NT2/D1 (cell line): ENCODE measurements around the gene ATP8B4.
"Not testable (repeated sequence)": the region's sequence is repeated elsewhere in the genome, so short reads cannot be mapped to it uniquely, and the experiment has no call there.

Experiments
- DNase-seq: peaks from one replicate; pipeline ENCODE4 v3.0.0-alpha.2; 2011; ENCODE audit warnings: low read depth, low spot score
- H3K27me3 ChIP-seq: 2 replicates; pipeline ENCODE4 v1.6.0; 2011; ENCODE audit warnings: mild to moderate bottlenecking; ENCODE audit not compliant: insufficient read length, insufficient read depth
- H3K36me3 ChIP-seq: 2 replicates; pipeline ENCODE4 v1.6.1; 2011; ENCODE audit warnings: mild to moderate bottlenecking, low read length, mixed read lengths; ENCODE audit not compliant: insufficient read depth, insufficient read length
- H3K4me1 ChIP-seq: 2 replicates; pipeline ENCODE4 v1.5.1; 2011; ENCODE audit not compliant: insufficient read depth, insufficient read length
- H3K4me3 ChIP-seq: 2 replicates; pipeline ENCODE4 v1.5.1; 2011; ENCODE audit warnings: low read depth; ENCODE audit not compliant: insufficient read length
- H3K9ac ChIP-seq: 2 replicates; pipeline ENCODE4 v1.6.0; 2011; ENCODE audit warnings: low read depth; ENCODE audit not compliant: insufficient read length
- H3K9me3 ChIP-seq: 2 replicates; pipeline ENCODE4 v1.5.1; 2011; ENCODE audit warnings: mild to moderate bottlenecking, low read length; ENCODE audit not compliant: insufficient read depth
- SUZ12 ChIP-seq: IDR thresholded peaks from 2 replicates; pipeline ENCODE4 v1.6.1; 2011; ENCODE audit not compliant: insufficient read length, insufficient read depth; ENCODE audit errors: extremely low read depth
- YY1 ChIP-seq: IDR thresholded peaks from 2 replicates; pipeline ENCODE4 v1.6.1; 2011; ENCODE audit not compliant: insufficient read length, insufficient read depth
- ZNF274 ChIP-seq: IDR thresholded peaks from 2 replicates; pipeline ENCODE4 v1.6.1; 2011; ENCODE audit warnings: mild to moderate bottlenecking, low read depth, low read length

The ATP8B4 gene

DNA sequence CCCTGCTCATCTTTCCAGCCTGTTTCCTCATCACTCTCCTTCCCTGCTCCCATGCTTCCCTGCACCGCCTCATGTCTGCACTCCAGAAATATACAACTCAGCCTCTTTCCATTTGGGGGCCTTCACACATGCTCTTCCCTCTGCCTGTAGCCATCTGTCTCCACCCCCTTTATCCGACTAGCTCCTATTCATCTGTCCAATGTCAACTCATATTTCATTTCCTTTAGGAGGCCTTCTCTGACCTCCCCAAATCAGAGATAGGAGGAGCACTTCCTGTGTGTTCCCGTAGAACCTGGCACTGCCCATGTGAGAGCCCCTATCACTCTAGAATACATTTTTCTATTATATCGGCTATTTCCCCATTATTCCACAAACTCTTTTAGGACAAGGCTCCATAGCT lies 10.6 kb downstream of the ATP8B4 start:
- H3K9ac ChIP-seq = no peak overlapping the region
- H3K27me3 ChIP-seq = no peaks in the 10 kb centered on the region
- H3K4me3 ChIP-seq = no peak overlapping the region
- peaks cover 2% of the 10 kb centered on the region for H3K4me1 ChIP-seq
- H3K9me3 ChIP-seq = no peaks in the 10 kb centered on the region
- TF ChIP-seq SUZ12 = no peak
- TF ChIP-seq ZNF274 = no peak
- no peak for TF ChIP-seq YY1
- DNase-seq = no peak
- H3K36me3 ChIP-seq = no peaks in the 10 kb centered on the region

DNA sequence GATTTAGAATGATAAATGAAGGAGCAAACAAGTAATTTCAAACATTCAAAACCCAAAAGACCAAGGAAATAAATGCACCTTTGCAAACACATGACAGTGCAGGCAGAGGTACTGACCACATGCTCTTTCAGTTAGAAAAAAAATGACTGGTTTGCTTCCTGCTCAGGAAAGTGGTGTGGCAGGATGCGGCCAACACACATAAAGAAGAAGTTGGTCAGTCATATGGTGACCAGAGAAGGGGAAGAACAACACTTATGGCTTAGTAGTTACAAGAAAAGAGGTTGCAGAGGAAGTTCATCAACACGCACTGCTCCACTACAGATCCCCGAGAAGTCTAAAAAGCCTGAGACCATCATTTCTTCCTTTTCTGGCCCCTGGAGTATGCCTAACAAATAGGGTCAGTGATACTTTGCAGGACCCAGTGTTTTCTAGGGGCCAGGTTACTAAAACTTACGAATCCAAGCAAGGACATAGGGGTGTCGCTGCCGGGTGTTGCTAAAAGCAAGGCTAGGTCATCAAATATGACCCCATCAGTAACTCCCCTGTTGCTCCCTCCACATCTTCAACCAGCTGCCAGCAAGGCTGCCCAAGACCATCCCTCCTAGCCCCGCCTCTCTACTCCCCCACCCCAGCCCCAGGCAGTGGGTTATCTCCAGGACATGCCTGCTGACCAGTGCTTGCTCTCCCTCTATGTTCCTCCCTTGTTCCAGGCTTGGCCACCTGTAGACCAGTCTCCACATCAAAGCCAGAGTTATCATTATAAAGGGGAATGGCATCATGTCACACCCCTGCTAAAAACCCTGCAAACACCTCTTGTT lies 11.2 kb downstream of the ATP8B4 start:
- Histone ChIP-seq H3K4me3 (no peak overlapping the region), H3K9ac (no peak overlapping the region), H3K36me3 (no peaks in the 10 kb centered on the region), H3K9me3 (no peaks in the 10 kb centered on the region), H3K4me1 (peaks cover 2% of the 10 kb centered on the region), H3K27me3 (no peaks in the 10 kb centered on the region)
- TF ChIP-seq YY1 (no peak), SUZ12 (no peak), ZNF274 (no peak)
- DNase-seq = no peak

DNA sequence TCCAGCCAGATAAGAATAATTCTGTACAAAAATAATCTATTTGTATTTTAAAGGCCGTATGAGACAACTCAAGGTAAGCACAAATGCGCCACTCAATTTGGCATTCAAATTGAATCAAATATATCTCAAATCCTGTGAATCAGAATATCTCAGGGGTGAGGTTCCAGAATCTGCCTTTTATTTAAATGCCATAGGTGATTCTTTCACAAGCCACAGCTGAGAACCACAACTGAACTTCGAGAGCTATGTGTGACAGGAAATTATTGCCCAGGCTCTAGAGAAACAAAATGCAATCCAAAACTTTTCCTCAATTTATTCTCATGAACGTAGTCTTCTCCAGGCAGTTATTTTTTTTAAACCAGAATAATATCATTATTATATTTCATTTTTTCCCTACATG lies 11.9 kb downstream of the ATP8B4 start:
- H3K4me3 ChIP-seq = no peak overlapping the region
- no peaks in the 10 kb centered on the region for H3K9me3 ChIP-seq
- H3K9ac ChIP-seq = no peak overlapping the region
- no peak for TF ChIP-seq SUZ12
- TF ChIP-seq YY1 = no peak
- TF ChIP-seq ZNF274 = no peak
- H3K27me3 ChIP-seq = no peaks in the 10 kb centered on the region
- DNase-seq = no peak
- no peaks in the 10 kb centered on the region for H3K36me3 ChIP-seq
- H3K4me1 ChIP-seq = peaks cover 2% of the 10 kb centered on the region

DNA sequence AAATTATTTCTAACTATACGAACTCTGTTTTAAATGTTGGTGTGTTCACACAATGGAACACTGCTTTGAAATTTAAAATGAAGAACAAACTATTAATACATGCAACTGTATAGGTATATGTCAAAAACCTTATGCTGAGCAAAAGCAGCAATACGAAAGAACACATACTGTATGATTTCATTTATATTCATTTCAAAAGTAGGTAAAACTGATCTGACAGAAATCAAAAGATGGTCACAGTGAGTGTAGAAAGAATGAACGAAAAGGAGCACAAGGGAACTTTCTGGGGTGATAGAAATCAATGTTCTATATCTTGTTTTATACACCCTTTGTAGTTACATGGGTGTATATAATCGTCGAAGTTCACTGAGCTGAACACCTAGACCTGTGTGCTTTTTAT lies 12.6 kb downstream of the ATP8B4 start:
- no peak overlapping the region for H3K9ac ChIP-seq
- DNase-seq = no peak
- H3K4me3 ChIP-seq = no peak overlapping the region
- no peaks in the 10 kb centered on the region for H3K27me3 ChIP-seq
- H3K4me1 ChIP-seq = peaks cover 2% of the 10 kb centered on the region
- H3K36me3 ChIP-seq = no peaks in the 10 kb centered on the region
- no peak for TF ChIP-seq SUZ12
- no peak for TF ChIP-seq ZNF274
- H3K9me3 ChIP-seq = no peaks in the 10 kb centered on the region

DNA sequence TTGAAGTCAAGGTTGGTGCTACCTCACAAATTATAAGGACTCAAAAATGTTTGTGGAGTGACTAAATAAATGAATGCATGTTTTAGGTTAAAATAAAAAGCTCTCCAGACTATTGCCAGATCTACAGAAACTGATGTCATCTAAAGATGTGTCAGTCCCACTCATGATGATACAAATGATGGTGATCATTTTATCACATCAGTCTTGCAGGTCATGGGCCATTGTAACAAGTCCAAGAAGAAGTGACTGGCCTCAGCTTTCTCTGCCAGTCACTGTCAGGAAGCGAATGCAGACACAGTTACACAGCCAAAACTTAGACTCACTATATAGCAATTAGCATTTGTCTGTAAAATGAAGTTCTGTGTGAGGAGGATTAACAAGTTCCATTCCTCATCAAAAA lies 18.5 kb downstream of the ATP8B4 start:
- H3K9ac ChIP-seq = no peak overlapping the region
- no peaks in the 10 kb centered on the region for H3K36me3 ChIP-seq
- DNase-seq = no peak
- no peaks in the 10 kb centered on the region for H3K27me3 ChIP-seq
- TF ChIP-seq ZNF274 = no peak
- no peak for TF ChIP-seq SUZ12
- TF ChIP-seq YY1 = no peak
- H3K4me1 ChIP-seq = no peaks in the 10 kb centered on the region
- H3K9me3 ChIP-seq = no peaks in the 10 kb centered on the region
- H3K4me3 ChIP-seq = no peak overlapping the region

DNA sequence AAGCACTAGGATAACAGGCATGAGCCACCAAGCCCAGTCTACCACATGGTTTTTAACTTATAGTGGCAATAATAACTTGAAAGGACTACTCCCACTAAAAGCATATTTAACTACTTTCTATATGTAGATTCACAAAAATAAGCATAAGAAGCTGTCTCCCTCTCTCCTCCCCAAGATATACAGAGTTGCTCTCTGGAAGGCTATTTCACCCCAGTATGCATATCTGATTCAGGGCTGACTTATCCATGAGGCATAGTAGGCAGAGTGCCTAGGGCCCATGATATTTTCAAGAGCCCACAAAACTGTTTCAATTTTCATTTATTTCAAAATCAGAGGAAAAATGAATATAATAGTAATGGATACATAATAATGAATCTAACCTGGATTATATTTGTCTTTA lies 20.5 kb downstream of the ATP8B4 start:
- Histone ChIP-seq H3K4me3 (no peak overlapping the region), H3K27me3 (no peaks in the 10 kb centered on the region), H3K4me1 (no peaks in the 10 kb centered on the region), H3K36me3 (no peaks in the 10 kb centered on the region), H3K9ac (no peak overlapping the region), H3K9me3 (no peaks in the 10 kb centered on the region)
- no peak for DNase-seq
- no peak for TF ChIP-seq YY1
- no peak for TF ChIP-seq ZNF274
- no peak for TF ChIP-seq SUZ12

DNA sequence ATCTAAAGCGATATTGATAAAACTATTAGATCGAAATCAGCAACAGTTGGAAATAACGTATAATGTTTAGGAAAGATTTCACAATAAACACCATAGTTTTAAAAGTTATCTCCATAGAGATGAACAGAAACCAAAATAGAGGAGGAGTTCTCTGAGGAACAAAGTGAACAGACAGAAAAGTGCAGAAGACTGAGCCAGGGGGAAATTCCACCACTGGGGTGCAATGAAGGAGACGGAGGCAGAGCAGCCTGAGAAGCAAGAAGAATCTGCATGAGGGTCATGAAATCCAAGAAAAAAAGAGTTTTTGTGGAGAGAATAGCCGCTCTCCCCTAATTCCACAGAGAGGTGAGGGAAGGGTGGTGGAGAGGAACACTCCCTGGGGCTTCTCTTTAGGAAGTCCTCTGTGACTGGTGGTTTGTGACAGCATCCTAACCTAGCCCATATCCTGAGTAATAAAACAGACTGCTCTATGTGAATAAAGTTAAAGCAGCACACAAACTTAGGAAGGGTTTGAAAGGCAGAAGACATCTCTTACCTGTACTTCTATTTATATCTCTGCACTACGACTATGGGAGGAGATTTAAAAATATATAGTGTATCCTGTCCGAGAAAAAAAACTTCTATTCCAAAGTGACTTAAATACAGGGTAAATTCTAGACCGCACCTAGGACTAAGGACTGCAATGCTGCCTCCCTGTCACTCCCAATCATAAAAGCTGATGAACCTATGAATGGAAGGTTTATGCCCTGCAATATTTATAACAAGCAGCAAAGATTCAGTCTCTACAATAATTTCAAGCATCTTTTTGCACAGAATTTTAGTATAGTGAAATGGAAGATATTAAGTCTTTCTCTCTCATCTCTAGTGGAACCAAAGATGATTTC lies 22.9 kb downstream of the ATP8B4 start:
- no peak for DNase-seq
- Histone ChIP-seq H3K4me3 (no peak overlapping the region), H3K27me3 (no peaks in the 10 kb centered on the region), H3K9ac (no peak overlapping the region), H3K4me1 (no peaks in the 10 kb centered on the region), H3K36me3 (no peaks in the 10 kb centered on the region), H3K9me3 (no peaks in the 10 kb centered on the region)
- TF ChIP-seq ZNF274 (no peak), SUZ12 (no peak), YY1 (no peak)

DNA sequence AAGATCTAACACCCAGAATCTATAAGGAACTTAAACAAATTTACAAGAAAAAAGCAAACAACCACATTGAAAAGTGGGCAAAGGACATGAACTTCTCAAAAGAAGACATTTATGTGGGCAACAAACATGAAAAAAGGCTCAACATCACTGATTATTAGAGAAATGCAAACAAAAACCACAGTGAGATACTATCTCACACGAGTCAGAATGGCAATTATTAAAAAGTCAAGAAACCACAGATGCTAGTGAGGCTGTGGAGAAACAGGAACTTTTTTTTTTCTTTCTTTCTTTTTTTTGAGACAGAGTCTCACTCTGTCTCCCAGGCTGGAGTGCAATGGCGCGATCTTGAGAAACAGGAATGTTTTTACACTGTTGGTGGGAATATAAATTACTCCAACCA lies 29.6 kb downstream of the ATP8B4 start:
- H3K4me3 ChIP-seq, H3K9me3 ChIP-seq, DNase-seq, H3K9ac ChIP-seq, H3K4me1 ChIP-seq, H3K36me3 ChIP-seq, H3K27me3 ChIP-seq: not testable (repeated sequence)
